MCF 10A (cell line): ENCODE results near the gene ZNF492. TPM values are rescaled to one million over a fixed set of nuclear protein-coding genes. Genes with fewer than 3 reads are reported as not detected.
"Not testable (repeated sequence)": the region's sequence is repeated elsewhere in the genome, so short reads cannot be mapped to it uniquely, and the experiment has no call there.

Experiments
- BruUV-seq: library from RNA; stranded (reverse); fragments of 400-500 nt; replicated peaks from 2 replicates; lab custom pipeline; 2021; lab: Mats Ljungman, UMichigan
- CTCF ChIA-PET: fragments of 300-600 bp; sonication (Branson Sonifier 250); formaldehyde crosslinking; extraction: SDS; loops from one replicate; lab custom pipeline; 2021; ENCODE audit warnings: antibody characterized with exemption, inconsistent platforms; lab: Yijun Ruan, JAX
- POLR2A ChIA-PET: fragments of 300-600, 350-650 bp; sonication (Branson Sonifier 250); formaldehyde crosslinking; extraction: SDS; loops from one replicate; lab custom pipeline; 2020; ENCODE audit warnings: antibody characterized with exemption, inconsistent platforms; lab: Yijun Ruan, JAX
- DNase-seq: peaks from one replicate; pipeline ENCODE4 v3.0.0-alpha.2; 2018; ENCODE audit not compliant: unreplicated experiment
- H3K27ac Mint-ChIP-seq: one replicate; pipeline ENCODE4 v1.8.0; 2022; ENCODE audit warnings: mild to moderate bottlenecking, low read depth, mixed read lengths; ENCODE audit not compliant: unreplicated experiment
- H3K27me3 Mint-ChIP-seq: one replicate; pipeline ENCODE4 v1.8.0; 2022; ENCODE audit warnings: mixed read lengths; ENCODE audit not compliant: insufficient read depth, unreplicated experiment
- H3K36me3 Mint-ChIP-seq: one replicate; pipeline ENCODE4 v1.8.0; 2022; ENCODE audit warnings: mild to moderate bottlenecking, moderate library complexity, mixed read lengths; ENCODE audit not compliant: insufficient read depth, unreplicated experiment
- H3K4me1 Mint-ChIP-seq: one replicate; pipeline ENCODE4 v1.8.0; 2022; ENCODE audit warnings: mixed read lengths; ENCODE audit not compliant: insufficient read depth, unreplicated experiment
- H3K4me3 Mint-ChIP-seq: one replicate; pipeline ENCODE4 v1.8.0; 2022; ENCODE audit warnings: mild to moderate bottlenecking, moderate library complexity, mixed read lengths; ENCODE audit not compliant: unreplicated experiment
- H3K9me3 Mint-ChIP-seq: one replicate; pipeline ENCODE4 v1.8.0; 2022; ENCODE audit warnings: mixed read lengths; ENCODE audit not compliant: unreplicated experiment
- CTCF ChIP-seq: fragments of 200-600 bp; IDR thresholded peaks from one replicate; pipeline ENCODE4 v1.8.0; 2022; ENCODE audit warnings: antibody characterized with exemption, mild to moderate bottlenecking; ENCODE audit not compliant: unreplicated experiment
- intact Hi-C: fragments of 100-400 bp; cut with micrococcal nuclease; formaldehyde crosslinking; loops from 2 replicates; pipeline ENCODE4 v1.14.1; 2022
- total RNA-seq: library from RNA; stranded (reverse); gene quantifications from 2 replicates; pipeline ENCODE4 v1.2.3, GENCODE V29; 2022

Gene ZNF492
- total RNA-seq, 1 experiment from 2014 or later, result not detected

- no TSS peak for BruUV-seq
- H3K27ac Mint-ChIP-seq, result no peak overlapping the region
- intact Hi-C loops, result no loop called here
- no peak for DNase-seq
- CTCF ChIA-PET, result no interaction called here
- TF ChIP-seq CTCF, result no peak
- H3K9me3 Mint-ChIP-seq, result peaks cover 40% of the 10 kb centered on the region
- no peaks in the 10 kb centered on the region for H3K27me3 Mint-ChIP-seq
- no peak overlapping the region for H3K4me3 Mint-ChIP-seq
- no peaks in the 10 kb centered on the region for H3K4me1 Mint-ChIP-seq
- POLR2A ChIA-PET, result no interaction called here
- no peaks in the 10 kb centered on the region for H3K36me3 Mint-ChIP-seq
Measured at GRCh38 chr19:22612316-22612715, 21.8 kb upstream of the ZNF492 start.

DNA sequence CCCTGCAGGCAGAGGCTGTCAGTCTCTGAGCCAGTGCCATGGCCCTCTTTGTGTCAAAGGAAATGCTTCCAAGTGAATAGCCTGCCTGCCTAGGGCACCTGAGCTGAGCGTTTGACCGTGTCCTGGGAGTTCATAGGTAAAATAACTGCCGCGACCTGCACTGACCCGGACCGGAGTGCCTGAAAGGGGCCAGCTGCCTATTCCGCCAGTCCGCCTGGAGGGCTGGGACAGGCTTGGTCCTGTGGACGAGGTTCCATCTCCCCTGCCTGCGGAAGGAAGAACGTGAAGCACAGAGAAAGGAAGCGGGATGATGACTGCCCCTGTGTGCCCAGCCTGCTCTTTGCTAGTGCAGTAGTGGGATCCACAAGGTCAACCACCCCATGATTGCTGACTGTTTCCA, 17.5 kb upstream of the ZNF492 start:
- no peak for TF ChIP-seq CTCF
- ChIA-PET POLR2A (no interaction called here), CTCF (interaction anchor here (0.6 kb wide), 1 partner anchor 961 kb away, joined by 3 read pairs; no protein-coding TSS in a partner anchor)
- no peaks in the 10 kb centered on the region for H3K27me3 Mint-ChIP-seq
- no peak overlapping the region for H3K27ac Mint-ChIP-seq
- intact Hi-C loops, result no loop called here
- BruUV-seq, result no TSS peak
- no peak overlapping the region for H3K4me3 Mint-ChIP-seq
- H3K9me3 Mint-ChIP-seq, result peaks cover 28% of the 10 kb centered on the region
- no peaks in the 10 kb centered on the region for H3K4me1 Mint-ChIP-seq
- no peaks in the 10 kb centered on the region for H3K36me3 Mint-ChIP-seq
- DNase-seq, result no peak

DNA sequence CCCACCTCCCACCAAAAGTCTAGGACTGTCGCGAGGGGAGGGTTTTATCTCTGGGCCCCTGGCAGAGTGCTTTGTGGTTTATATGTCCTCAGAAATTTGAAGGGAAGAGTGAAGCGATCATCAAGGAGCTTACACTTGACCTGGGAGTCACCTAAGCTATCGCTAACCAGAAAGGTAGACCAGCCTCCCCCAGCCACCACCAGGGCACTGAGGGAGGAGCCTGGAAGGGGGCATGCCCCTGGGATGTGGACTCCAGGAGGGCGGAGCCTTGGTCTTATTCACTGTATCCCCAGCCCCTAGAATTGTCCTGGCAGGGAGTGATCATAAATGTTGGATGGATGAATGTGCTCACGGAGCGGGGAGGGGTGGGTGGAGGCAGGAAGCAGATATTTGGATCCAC, 16.9 kb upstream of the ZNF492 start:
- H3K27me3 Mint-ChIP-seq, H3K27ac Mint-ChIP-seq, H3K4me3 Mint-ChIP-seq, CTCF ChIA-PET, BruUV-seq, H3K36me3 Mint-ChIP-seq, POLR2A ChIA-PET, DNase-seq, H3K4me1 Mint-ChIP-seq, intact Hi-C loops: not testable (repeated sequence)
- peaks cover 26% of the 10 kb centered on the region for H3K9me3 Mint-ChIP-seq

DNA sequence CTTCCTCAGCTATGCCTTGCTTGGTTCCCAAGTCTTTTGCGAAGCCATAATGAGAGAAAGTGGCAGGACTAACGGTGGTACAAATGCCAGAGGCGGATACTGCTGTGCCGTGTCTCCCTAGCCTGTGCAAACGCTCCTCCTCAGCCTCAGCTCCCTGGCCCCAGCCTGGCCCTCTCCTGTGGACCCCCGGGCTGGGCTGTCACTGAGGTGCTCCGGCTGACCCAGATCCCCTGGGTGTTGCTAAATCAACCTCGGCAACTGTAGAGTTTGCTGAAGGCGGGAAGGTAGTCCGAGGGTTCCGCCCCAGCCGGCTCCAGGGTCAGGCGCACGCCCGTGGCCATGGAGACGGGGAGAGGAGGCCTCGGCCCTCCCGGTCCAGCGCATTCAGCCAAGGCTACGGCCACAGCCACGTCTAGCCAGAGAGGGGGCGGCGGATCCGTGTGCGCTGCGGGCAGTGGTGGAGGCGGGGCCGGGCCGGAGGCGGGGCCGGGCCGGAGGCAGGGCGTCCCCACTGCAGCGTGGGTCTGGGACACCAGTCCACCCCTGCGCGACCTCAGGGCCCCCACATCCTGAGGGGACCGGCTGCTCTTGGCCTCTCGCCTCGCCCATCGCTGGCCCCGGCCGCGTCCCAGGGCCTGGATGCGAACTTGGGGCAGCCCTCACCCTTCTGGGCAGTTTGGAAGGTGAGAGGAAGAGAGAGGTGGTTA, 16.4 kb upstream of the ZNF492 start:
- BruUV-seq, result no TSS peak
- intact Hi-C loops, result no loop called here
- no peaks in the 10 kb centered on the region for H3K4me1 Mint-ChIP-seq
- no peak overlapping the region for H3K4me3 Mint-ChIP-seq
- ChIA-PET CTCF (no interaction called here), POLR2A (no interaction called here)
- no peak overlapping the region for H3K27ac Mint-ChIP-seq
- TF ChIP-seq CTCF, result no peak
- no peaks in the 10 kb centered on the region for H3K27me3 Mint-ChIP-seq
- no peak for DNase-seq
- no peaks in the 10 kb centered on the region for H3K36me3 Mint-ChIP-seq
- H3K9me3 Mint-ChIP-seq, result peaks cover 26% of the 10 kb centered on the region
